Endothelial cell of umbilical vein (primary cell): ENCODE results near the gene CCN5. TPM values are rescaled to one million over a fixed set of nuclear protein-coding genes. Genes with fewer than 3 reads are reported as not detected.

Experiments used
- BruUV-seq: library from RNA; stranded (reverse); fragments of 400-500 nt; replicated peaks from 2 replicates; lab custom pipeline; 2021; lab: Mats Ljungman, UMichigan
- CTCF ChIA-PET: fragments of 300-600, 350-600 bp; sonication (Branson Sonifier 250); formaldehyde crosslinking; loops from one replicate; lab custom pipeline; 2021; ENCODE audit warnings: antibody characterized with exemption, inconsistent platforms; lab: Charles Lee
- POLR2A ChIA-PET: fragments of 300-600, 350-600 bp; sonication (Branson Sonifier 250); formaldehyde crosslinking; loops from one replicate; lab custom pipeline; 2021; ENCODE audit warnings: antibody characterized with exemption, inconsistent platforms; lab: Charles Lee
- DNase-seq: peaks from one replicate; pipeline ENCODE4 v3.0.0-alpha.2; 2011; ENCODE audit warnings: low read depth, low spot score
- FAIRE-seq: peaks from 2 replicates; lab custom pipeline; 2011; peaks lifted over from hg19 to GRCh38; lab: Jason Lieb, UNC
- H2AFZ ChIP-seq: 2 replicates; pipeline ENCODE4 v1.6.0; 2012; ENCODE audit warnings: low read depth, low read length, control low read depth, inconsistent platforms
- H3K27ac ChIP-seq: 2 replicates; pipeline ENCODE4 v1.5.1; 2011; ENCODE audit warnings: low read depth, mild to moderate bottlenecking, control low read depth, low read length, moderate library complexity; ENCODE audit not compliant: insufficient read depth
- H3K27me3 ChIP-seq, 2 experiments: 2 replicates each; pipeline versions ENCODE4 v1.6.0 to v1.6.1; 2011; ENCODE audit warnings: low read length in 2 of 2, mixed read lengths in 1 of 2; ENCODE audit not compliant: control insufficient read depth in 2 of 2, insufficient read depth in 2 of 2
- H3K36me3 ChIP-seq, 2 experiments: 2 replicates in 1 of 2; 3 replicates in 1 of 2; pipeline ENCODE4 v1.5.1; 2011; ENCODE audit warnings: low read length in 2 of 2, mild to moderate bottlenecking in 1 of 2, moderate library complexity in 1 of 2; ENCODE audit not compliant: control insufficient read depth in 2 of 2, insufficient read depth in 2 of 2; ENCODE audit errors: extremely low read depth in 1 of 2
- H3K4me1 ChIP-seq: 3 replicates; pipeline ENCODE4 v1.5.1; 2011; ENCODE audit warnings: mild to moderate bottlenecking, low read length; ENCODE audit not compliant: control insufficient read depth, insufficient read depth; ENCODE audit errors: extremely low read depth
- H3K4me2 ChIP-seq: 2 replicates; pipeline ENCODE4 v1.6.1; 2011; ENCODE audit warnings: low read length, control low read depth, mixed read lengths; ENCODE audit not compliant: insufficient read depth
- H3K4me3 ChIP-seq, 3 experiments: fragments of 200-600 bp in 1 of 3; sonication (generic), shearing (Covaris generic) in 1 of 3; replicated peaks in 1 of 3; 2 replicates each; pipeline ENCODE4 v1.5.1; 2011 to 2016; ENCODE audit warnings: control low read depth in 3 of 3, low read length in 3 of 3, mild to moderate bottlenecking in 2 of 3, inconsistent platforms in 1 of 3, low read depth in 1 of 3, moderate library complexity in 1 of 3; ENCODE audit not compliant: insufficient read depth in 1 of 3
- H3K79me2 ChIP-seq: 2 replicates; pipeline ENCODE4 v1.6.0; 2012; ENCODE audit warnings: low read length, inconsistent platforms; ENCODE audit not compliant: control insufficient read depth, insufficient read depth
- H3K9ac ChIP-seq: replicated peaks from 2 replicates; pipeline ENCODE3; 2011; ENCODE audit warnings: low read length, control low read depth; ENCODE audit not compliant: insufficient read depth; ENCODE audit errors: extremely low read depth
- H3K9me1 ChIP-seq: replicated peaks from 3 replicates; pipeline ENCODE4 v1.6.0; 2011; ENCODE audit warnings: mild to moderate bottlenecking, low read length; ENCODE audit not compliant: control insufficient read depth, insufficient read depth; ENCODE audit errors: extremely low read depth
- H3K9me3 ChIP-seq: replicated peaks from 2 replicates; pipeline ENCODE4 v1.5.1; 2012; ENCODE audit warnings: low read length, inconsistent platforms; ENCODE audit not compliant: control insufficient read depth, insufficient read depth
- H4K20me1 ChIP-seq: replicated peaks from 2 replicates; pipeline ENCODE3; 2011; ENCODE audit warnings: mild to moderate bottlenecking, low read length; ENCODE audit not compliant: control insufficient read depth, insufficient read depth; ENCODE audit errors: extremely low read depth
- EZH2 ChIP-seq: IDR thresholded peaks from 2 replicates; pipeline ENCODE4 v1.6.1; 2012; ENCODE audit warnings: borderline replicate concordance, low read depth, mild to moderate bottlenecking, moderate library complexity, low read length, inconsistent platforms; ENCODE audit not compliant: severe bottlenecking
- FOS ChIP-seq: IDR thresholded peaks from 2 replicates; pipeline ENCODE4 v1.6.1; 2011; ENCODE audit warnings: mild to moderate bottlenecking, low read length, moderate library complexity, borderline replicate concordance; ENCODE audit not compliant: insufficient read depth
- GATA2 ChIP-seq: IDR thresholded peaks from 2 replicates; pipeline ENCODE4 v1.7.0; 2011; ENCODE audit warnings: low read depth, mild to moderate bottlenecking, moderate library complexity, mixed read lengths, low read length; ENCODE audit not compliant: insufficient read length, insufficient read depth
- JUN ChIP-seq: IDR thresholded peaks from 2 replicates; pipeline ENCODE4 v1.6.1; 2011; ENCODE audit warnings: borderline replicate concordance, low read depth; ENCODE audit not compliant: insufficient read length, insufficient read depth
- MYC ChIP-seq: IDR thresholded peaks from one replicate; pipeline ENCODE4 v1.6.1; 2011; ENCODE audit warnings: mild to moderate bottlenecking, low read depth, low read length
- POLR2A ChIP-seq: IDR thresholded peaks from 2 replicates; pipeline ENCODE4 v1.6.1; 2012; ENCODE audit warnings: low read depth, mild to moderate bottlenecking, control low read depth, low read length
- POLR2AphosphoS5 ChIP-seq: IDR thresholded peaks from 2 replicates; pipeline ENCODE4 v1.6.1; 2012; ENCODE audit warnings: low read depth, mild to moderate bottlenecking, control low read depth, low read length, moderate library complexity; ENCODE audit not compliant: insufficient read depth
- dilution Hi-C: fragments of 300-500 bp; cut with MboI; formaldehyde crosslinking; loops from one replicate; pipeline ENCODE4 v1.15.0; 2019; ENCODE audit warnings: low sequenced_read_pairs; ENCODE audit not compliant: extremely low pct_ligation_motif_present
- intact Hi-C: fragments of 100-400 bp; cut with micrococcal nuclease; formaldehyde crosslinking; loops from one replicate; pipeline ENCODE4 v1.10.0; 2022
- polyA plus RNA-seq, 4 experiments: library from polyadenylated mRNA; depleted of rRNA in 3 of 4; stranded (reverse) in 3 of 4; unstranded in 1 of 4; fragments of >200 nt; gene quantifications; 2 replicates each; pipeline versions ENCODE4 v1.2.1 to v1.2.3, GENCODE V29; 2011 to 2012; ENCODE audit warnings: missing spikeins in 1 of 4
- total RNA-seq: library from RNA; stranded (reverse); gene quantifications from 2 replicates; pipeline ENCODE4 v1.2.3, GENCODE V29; 2021
- TF ChIP-seq, protein P1 (sequence below): IDR thresholded peaks from 2 replicates; pipeline ENCODE4 v1.6.1; 2011; ENCODE audit not compliant: insufficient read depth, insufficient read length
- TF ChIP-seq, protein P2 (sequence below), 2 donors: IDR thresholded peaks; 1 replicate in 1 of 2; 2 replicates in 1 of 2; pipeline ENCODE4 v1.5.1; 2011; ENCODE audit warnings: low read length in 2 of 2, mild to moderate bottlenecking in 2 of 2, moderate library complexity in 2 of 2, control low read depth in 1 of 2, inconsistent platforms in 1 of 2, low read depth in 1 of 2; ENCODE audit not compliant: insufficient read depth in 1 of 2; ENCODE audit errors: extremely low read depth in 1 of 2

Gene CCN5
- total and polyA plus RNA-seq, 2 donors (not counting 3 experiments of a cell fraction or from before 2014, with no cell fraction given): 0.03 TPM; not detected in 1

DNA sequence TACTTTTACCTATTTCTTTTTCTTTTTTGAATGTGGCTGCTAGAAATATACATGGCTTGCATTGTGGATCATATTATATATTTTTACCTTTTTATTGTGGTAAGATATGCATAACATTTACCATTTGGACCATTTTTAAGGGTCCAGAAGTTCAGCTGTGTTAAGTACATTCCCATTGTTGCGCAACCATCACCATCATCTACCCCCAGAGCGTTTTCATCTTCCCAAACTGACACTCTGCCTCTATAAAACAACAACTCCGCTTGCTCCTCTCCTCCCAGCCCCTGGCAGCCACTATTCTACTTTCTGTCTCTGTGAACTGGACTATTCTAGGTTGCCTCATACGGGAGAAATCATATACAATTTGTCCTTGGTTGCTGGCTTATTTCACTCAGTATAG lies 28.2 kb upstream of the CCN5 start:
- Histone ChIP-seq H4K20me1 (no peaks in the 10 kb centered on the region), H3K4me1 (peaks cover 4% of the 10 kb centered on the region), H3K27me3 (no peaks in the 10 kb centered on the region), H3K4me2 (no peak overlapping the region), H3K9ac (no peak overlapping the region), H3K9me3 (peaks cover 3% of the 10 kb centered on the region), H3K9me1 (no peaks in the 10 kb centered on the region), H3K79me2 (no peaks in the 10 kb centered on the region), H2AFZ (no peak overlapping the region), H3K36me3 (no peaks in the 10 kb centered on the region), H3K27ac (no peak overlapping the region), H3K4me3 (no peak overlapping the region)
- FAIRE-seq (no peak), DNase-seq (no peak)
- intact Hi-C loops (no loop called here), dilution Hi-C loops (no loop called here)
- POLR2A ChIA-PET: no interaction called here
- BruUV-seq: no TSS peak
- CTCF ChIA-PET: interaction anchor here (1.2 to 6.5 kb wide), 2 partner anchors 45 to 56 kb away, joined by 3 to 310 read pairs; no protein-coding TSS in a partner anchor
- TF ChIP-seq FOS (no peak), POLR2AphosphoS5 (no peak), JUN (no peak), MYC (no peak), POLR2A (no peak), GATA2 (no peak), EZH2 (no peak)
- TF ChIP-seq, protein P1, sequence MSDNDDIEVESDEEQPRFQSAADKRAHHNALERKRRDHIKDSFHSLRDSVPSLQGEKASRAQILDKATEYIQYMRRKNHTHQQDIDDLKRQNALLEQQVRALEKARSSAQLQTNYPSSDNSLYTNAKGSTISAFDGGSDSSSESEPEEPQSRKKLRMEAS: no peak
- TF ChIP-seq, protein P2, sequence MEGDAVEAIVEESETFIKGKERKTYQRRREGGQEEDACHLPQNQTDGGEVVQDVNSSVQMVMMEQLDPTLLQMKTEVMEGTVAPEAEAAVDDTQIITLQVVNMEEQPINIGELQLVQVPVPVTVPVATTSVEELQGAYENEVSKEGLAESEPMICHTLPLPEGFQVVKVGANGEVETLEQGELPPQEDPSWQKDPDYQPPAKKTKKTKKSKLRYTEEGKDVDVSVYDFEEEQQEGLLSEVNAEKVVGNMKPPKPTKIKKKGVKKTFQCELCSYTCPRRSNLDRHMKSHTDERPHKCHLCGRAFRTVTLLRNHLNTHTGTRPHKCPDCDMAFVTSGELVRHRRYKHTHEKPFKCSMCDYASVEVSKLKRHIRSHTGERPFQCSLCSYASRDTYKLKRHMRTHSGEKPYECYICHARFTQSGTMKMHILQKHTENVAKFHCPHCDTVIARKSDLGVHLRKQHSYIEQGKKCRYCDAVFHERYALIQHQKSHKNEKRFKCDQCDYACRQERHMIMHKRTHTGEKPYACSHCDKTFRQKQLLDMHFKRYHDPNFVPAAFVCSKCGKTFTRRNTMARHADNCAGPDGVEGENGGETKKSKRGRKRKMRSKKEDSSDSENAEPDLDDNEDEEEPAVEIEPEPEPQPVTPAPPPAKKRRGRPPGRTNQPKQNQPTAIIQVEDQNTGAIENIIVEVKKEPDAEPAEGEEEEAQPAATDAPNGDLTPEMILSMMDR (IDR thresholded peaks at IDR 0.05; ENCODE audit: extremely low read depth in 1 of 2, insufficient read depth in 1 of 2, low read depth in 1 of 2, low read length in 2 of 2): no peak
